Stomach smooth muscle (tissue), 2 donors: Measurements from ENCODE around the gene AGFG2.

Source experiments
- H3K27ac ChIP-seq: one replicate; pipeline ENCODE4 v1.7.0; 2013; ENCODE audit warnings: mild to moderate bottlenecking, low read length, inconsistent platforms
- H3K27me3 ChIP-seq, 2 donors: one replicate each; pipeline ENCODE4 v1.7.0; 2013; ENCODE audit warnings: low read length in 2 of 2; ENCODE audit not compliant: insufficient read depth in 2 of 2, control insufficient read depth in 1 of 2
- H3K36me3 ChIP-seq, 2 donors: one replicate each; pipeline ENCODE4 v1.7.0; 2013; ENCODE audit warnings: low read length in 2 of 2; ENCODE audit not compliant: control insufficient read depth in 2 of 2, insufficient read depth in 2 of 2
- H3K4me1 ChIP-seq: one replicate; pipeline ENCODE4 v1.7.0; 2013; ENCODE audit warnings: low read length; ENCODE audit not compliant: control insufficient read depth, insufficient read depth
- H3K4me3 ChIP-seq, 2 donors: one replicate each; pipeline ENCODE4 v1.7.0; 2013; ENCODE audit warnings: low read length in 2 of 2
- H3K9ac ChIP-seq, 2 donors: one replicate each; pipeline ENCODE4 v1.7.0; 2013; ENCODE audit warnings: low read length in 2 of 2, mild to moderate bottlenecking in 1 of 2
- H3K9me3 ChIP-seq, 2 donors: one replicate each; pipeline ENCODE4 v1.7.0; 2013; ENCODE audit warnings: low read length in 2 of 2; ENCODE audit not compliant: control insufficient read depth in 2 of 2
- donor health status: healthy.
- donor health status: Pancreatic carcinoma.

Gene AGFG2

GRCh38 chr7:100604976-100605911, 66.2 kb downstream of the AGFG2 start:
- Histone ChIP-seq H3K27ac (no peak overlapping the region), H3K4me3 (peak overlapping the region; percentile 78), H3K9ac (peak overlapping the region in 1 of 2 donors; percentile 57), H3K9me3 (no peaks in the 10 kb centered on the region), H3K36me3 (no peaks in the 10 kb centered on the region), H3K4me1 (peaks cover 30% of the 10 kb centered on the region), H3K27me3 (no peaks in the 10 kb centered on the region)

GRCh38 chr7:100606313-100606712, 67.3 kb downstream of the AGFG2 start:
- Histone ChIP-seq H3K4me1 (peaks cover 30% of the 10 kb centered on the region), H3K9ac (no peak overlapping the region), H3K27ac (no peak overlapping the region), H3K4me3 (no peak overlapping the region), H3K9me3 (no peaks in the 10 kb centered on the region), H3K27me3 (no peaks in the 10 kb centered on the region), H3K36me3 (no peaks in the 10 kb centered on the region)

GRCh38 chr7:100607111-100607510, 68.1 kb downstream of the AGFG2 start:
- Histone ChIP-seq H3K36me3 (no peaks in the 10 kb centered on the region), H3K9me3 (no peaks in the 10 kb centered on the region), H3K27me3 (no peaks in the 10 kb centered on the region), H3K27ac (no peak overlapping the region), H3K4me1 (peaks cover 31% of the 10 kb centered on the region), H3K9ac (no peak overlapping the region), H3K4me3 (no peak overlapping the region)

GRCh38 chr7:100609958-100610357, 71.0 kb downstream of the AGFG2 start:
- Histone ChIP-seq H3K36me3 (peaks cover 0 to 2% of the 10 kb centered on the region in 2 donors), H3K9ac (no peak overlapping the region), H3K9me3 (no peaks in the 10 kb centered on the region)

GRCh38 chr7:100611983-100612729, 73.2 kb downstream of the AGFG2 start, which contains the start of gene MOSPD3:
Gene MOSPD3 (plus strand): TSS chr7:100612540. CDS start chr7:100612792, 252 bp downstream.
- peaks cover 0 to 6% of the 10 kb centered on the region in 2 donors for H3K36me3 ChIP-seq
- peak within 1 kb of the TSS; percentile 91 for H3K27ac ChIP-seq
- H3K27me3 ChIP-seq: no peaks in the 10 kb centered on the region
- peak within 1 kb of the TSS; percentile 77 to 89 for H3K9ac ChIP-seq
- H3K4me3 ChIP-seq: peak within 1 kb of the TSS; percentile 93 to 94
- H3K9me3 ChIP-seq: no peaks in the 10 kb centered on the region
- peaks cover 14% of the 10 kb centered on the region for H3K4me1 ChIP-seq

More at GRCh38 chr7:100609958-100610357, 71.0 kb downstream of the AGFG2 start:
- Histone ChIP-seq H3K4me3 (no peak overlapping the region), H3K27me3 (no peaks in the 10 kb centered on the region), H3K4me1 (peaks cover 22% of the 10 kb centered on the region), H3K27ac (no peak overlapping the region)

- peak overlapping the region; percentile 75 to 77 for H3K9ac ChIP-seq
- H3K36me3 ChIP-seq: peaks cover 0 to 6% of the 10 kb centered on the region in 2 donors
- H3K4me1 ChIP-seq: peaks cover 14% of the 10 kb centered on the region
- H3K27me3 ChIP-seq: no peaks in the 10 kb centered on the region
- H3K9me3 ChIP-seq: no peaks in the 10 kb centered on the region
- H3K27ac ChIP-seq: no peak overlapping the region
- H3K4me3 ChIP-seq: peak overlapping the region; percentile 53 to 94
Measured at GRCh38 chr7:100612730-100613390, 73.9 kb downstream of the AGFG2 start.

- peaks cover 0 to 6% of the 10 kb centered on the region in 2 donors for H3K36me3 ChIP-seq
- no peaks in the 10 kb centered on the region for H3K9me3 ChIP-seq
- H3K27ac ChIP-seq: no peak overlapping the region
- H3K4me3 ChIP-seq: peak overlapping the region; percentile 53 to 94
- peaks cover 14% of the 10 kb centered on the region for H3K4me1 ChIP-seq
- no peaks in the 10 kb centered on the region for H3K27me3 ChIP-seq
- H3K9ac ChIP-seq: peak overlapping the region in 1 of 2 donors; percentile 77
Measured at GRCh38 chr7:100613412-100614175, 74.6 kb downstream of the AGFG2 start.

GRCh38 chr7:100614308-100614861, 75.4 kb downstream of the AGFG2 start:
- H3K27me3 ChIP-seq: no peaks in the 10 kb centered on the region
- H3K27ac ChIP-seq: no peak overlapping the region
- no peak overlapping the region for H3K9ac ChIP-seq
- H3K4me3 ChIP-seq: no peak overlapping the region
- peaks cover 14% of the 10 kb centered on the region for H3K4me1 ChIP-seq
- no peaks in the 10 kb centered on the region for H3K9me3 ChIP-seq
- peaks cover 0 to 6% of the 10 kb centered on the region in 2 donors for H3K36me3 ChIP-seq
